Parathyroid adenoma (tissue), 2 donors: ENCODE measurements around the gene NKD1.

Experiments
- H2AFZ ChIP-seq: fragments of 300-600 bp; sonication (generic); one replicate; pipeline ENCODE4 v1.7.0; 2017; ENCODE audit warnings: antibody characterized with exemption, mild to moderate bottlenecking
- H3K27ac ChIP-seq: fragments of 300-600 bp; sonication (generic); one replicate; pipeline ENCODE4 v1.7.0; 2017
- H3K27me3 ChIP-seq: fragments of 300-600 bp; sonication (generic); one replicate; pipeline ENCODE4 v1.7.0; 2017; ENCODE audit warnings: low read length; ENCODE audit not compliant: control insufficient read depth, insufficient read depth
- H3K36me3 ChIP-seq: fragments of 300-600 bp; sonication (generic); one replicate; pipeline ENCODE4 v1.7.0; 2017; ENCODE audit warnings: low read length; ENCODE audit not compliant: control insufficient read depth, insufficient read depth
- H3K4me1 ChIP-seq: fragments of 300-600 bp; sonication (generic); one replicate; pipeline ENCODE4 v1.7.0; 2017; ENCODE audit warnings: control low read depth
- H3K4me2 ChIP-seq: fragments of 300-600 bp; sonication (generic); one replicate; pipeline ENCODE4 v1.7.0; 2017; ENCODE audit warnings: low read length
- H3K4me3 ChIP-seq: fragments of 300-600 bp; sonication (generic); one replicate; pipeline ENCODE4 v1.7.0; 2017; ENCODE audit warnings: low read depth, low read length
- H3K79me2 ChIP-seq: fragments of 300-600 bp; sonication (generic); one replicate; pipeline ENCODE4 v1.7.0; 2017; ENCODE audit warnings: control low read depth
- H3K9ac ChIP-seq: fragments of 300-600 bp; sonication (generic); one replicate; pipeline ENCODE4 v1.7.0; 2017; ENCODE audit warnings: mild to moderate bottlenecking
- H3K9me3 ChIP-seq: fragments of 300-600 bp; sonication (generic); one replicate; pipeline ENCODE4 v1.7.0; 2017; ENCODE audit warnings: low read length; ENCODE audit not compliant: control insufficient read depth
- TF ChIP-seq, protein P1 (sequence below): fragments of 300-600 bp; sonication (generic); IDR thresholded peaks from one replicate; pipeline ENCODE4 v1.7.0; 2017; ENCODE audit warnings: antibody characterized with exemption, mild to moderate bottlenecking
- donor health status: primary hyperparathyroidism.

The NKD1 gene

DNA sequence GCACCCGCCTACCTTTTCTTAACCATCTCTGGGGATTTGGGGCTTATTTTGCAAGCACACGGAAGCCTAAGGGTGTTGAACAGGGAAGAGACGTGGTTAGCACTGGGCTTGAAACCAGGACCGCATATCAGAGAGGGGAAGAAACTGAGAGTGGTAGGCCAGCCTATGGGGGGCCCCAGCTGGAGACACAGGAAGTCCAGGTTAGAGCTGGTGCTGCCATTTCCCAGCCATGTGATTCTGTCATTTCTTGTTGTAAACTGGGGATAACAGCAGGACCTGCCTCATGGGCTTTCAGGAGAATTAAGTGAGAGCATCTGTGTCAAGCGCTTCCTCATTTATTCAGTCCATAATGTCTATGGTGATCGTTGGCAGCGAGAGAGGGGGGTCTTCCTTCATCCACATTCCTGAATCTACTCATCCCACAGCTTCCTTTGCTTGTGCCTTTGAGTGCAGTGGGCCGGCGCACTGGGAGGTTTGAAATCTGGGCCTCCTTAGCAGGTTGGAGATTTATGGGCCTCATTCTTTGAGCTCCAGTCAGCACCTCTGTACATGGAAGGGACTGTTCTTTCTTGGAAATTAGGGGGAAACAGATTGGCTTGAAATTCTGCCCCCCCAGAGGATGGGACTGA is 20.1 kb downstream of the NKD1 start:
- H3K4me2 ChIP-seq = no peak overlapping the region
- H2AFZ ChIP-seq = no peak overlapping the region
- no peaks in the 10 kb centered on the region for H3K27me3 ChIP-seq
- TF ChIP-seq, protein P1, sequence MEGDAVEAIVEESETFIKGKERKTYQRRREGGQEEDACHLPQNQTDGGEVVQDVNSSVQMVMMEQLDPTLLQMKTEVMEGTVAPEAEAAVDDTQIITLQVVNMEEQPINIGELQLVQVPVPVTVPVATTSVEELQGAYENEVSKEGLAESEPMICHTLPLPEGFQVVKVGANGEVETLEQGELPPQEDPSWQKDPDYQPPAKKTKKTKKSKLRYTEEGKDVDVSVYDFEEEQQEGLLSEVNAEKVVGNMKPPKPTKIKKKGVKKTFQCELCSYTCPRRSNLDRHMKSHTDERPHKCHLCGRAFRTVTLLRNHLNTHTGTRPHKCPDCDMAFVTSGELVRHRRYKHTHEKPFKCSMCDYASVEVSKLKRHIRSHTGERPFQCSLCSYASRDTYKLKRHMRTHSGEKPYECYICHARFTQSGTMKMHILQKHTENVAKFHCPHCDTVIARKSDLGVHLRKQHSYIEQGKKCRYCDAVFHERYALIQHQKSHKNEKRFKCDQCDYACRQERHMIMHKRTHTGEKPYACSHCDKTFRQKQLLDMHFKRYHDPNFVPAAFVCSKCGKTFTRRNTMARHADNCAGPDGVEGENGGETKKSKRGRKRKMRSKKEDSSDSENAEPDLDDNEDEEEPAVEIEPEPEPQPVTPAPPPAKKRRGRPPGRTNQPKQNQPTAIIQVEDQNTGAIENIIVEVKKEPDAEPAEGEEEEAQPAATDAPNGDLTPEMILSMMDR = no peak
- no peak overlapping the region for H3K9ac ChIP-seq
- no peaks in the 10 kb centered on the region for H3K4me1 ChIP-seq
- H3K4me3 ChIP-seq = no peak overlapping the region
- H3K9me3 ChIP-seq = no peaks in the 10 kb centered on the region
- no peak overlapping the region for H3K27ac ChIP-seq
- H3K79me2 ChIP-seq = no peaks in the 10 kb centered on the region
- H3K36me3 ChIP-seq = no peaks in the 10 kb centered on the region

GRCh38 chr16:50570354-50570753 is 22.2 kb downstream of the NKD1 start:
- H3K36me3 ChIP-seq = no peaks in the 10 kb centered on the region
- H3K79me2 ChIP-seq = no peaks in the 10 kb centered on the region
- H3K4me2 ChIP-seq = no peak overlapping the region
- no peaks in the 10 kb centered on the region for H3K9me3 ChIP-seq
- no peak overlapping the region for H2AFZ ChIP-seq
- TF ChIP-seq, protein P1 = no peak
- H3K27me3 ChIP-seq = no peaks in the 10 kb centered on the region
- H3K27ac ChIP-seq = no peak overlapping the region
- H3K4me3 ChIP-seq = no peak overlapping the region
- no peaks in the 10 kb centered on the region for H3K4me1 ChIP-seq
- H3K9ac ChIP-seq = no peak overlapping the region

GRCh38 chr16:50570808-50571598 is 22.8 kb downstream of the NKD1 start:
- Histone ChIP-seq H3K79me2 (no peaks in the 10 kb centered on the region), H2AFZ (no peak overlapping the region), H3K36me3 (no peaks in the 10 kb centered on the region), H3K27me3 (no peaks in the 10 kb centered on the region), H3K9me3 (no peaks in the 10 kb centered on the region), H3K4me2 (no peak overlapping the region), H3K9ac (no peak overlapping the region), H3K4me1 (no peaks in the 10 kb centered on the region), H3K27ac (no peak overlapping the region), H3K4me3 (no peak overlapping the region)
- TF ChIP-seq, protein P1 = no peak

DNA sequence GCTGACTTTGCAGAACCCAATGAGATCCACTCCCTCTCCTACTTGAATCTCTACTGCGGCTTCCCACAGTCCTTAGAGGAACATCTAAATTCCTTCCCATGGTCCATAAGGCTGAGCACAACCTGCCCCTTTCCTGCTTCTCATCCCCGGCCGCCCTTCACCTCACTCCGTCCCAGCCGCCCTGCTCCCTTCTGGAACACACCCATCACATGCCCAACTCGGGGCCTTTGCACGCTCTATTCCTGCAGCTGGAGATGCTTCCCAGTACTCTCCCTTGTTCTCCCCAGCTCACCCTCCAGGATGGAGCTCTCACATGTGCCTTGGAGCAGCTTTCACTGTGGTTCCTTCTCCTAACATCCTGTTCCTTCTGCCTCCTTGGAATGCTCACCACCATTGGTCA is 23.6 kb downstream of the NKD1 start:
- TF ChIP-seq, protein P1 = no peak
- Histone ChIP-seq H3K4me3 (no peak overlapping the region), H3K27ac (no peak overlapping the region), H2AFZ (no peak overlapping the region), H3K4me2 (no peak overlapping the region), H3K4me1 (no peaks in the 10 kb centered on the region), H3K27me3 (no peaks in the 10 kb centered on the region), H3K36me3 (no peaks in the 10 kb centered on the region), H3K9ac (no peak overlapping the region), H3K9me3 (no peaks in the 10 kb centered on the region), H3K79me2 (no peaks in the 10 kb centered on the region)
